GM18873 (cell line): ENCODE results near the gene CCDC159.

ENCODE experiments used
- ATAC-seq: cut with Tn5 transposase; IDR thresholded peaks from one replicate; pipeline ENCODE4 v1.9.1; 2021; ENCODE audit warnings: mild to moderate bottlenecking, moderate library complexity, moderate number of reproducible peaks; ENCODE audit not compliant: unreplicated experiment, low FRiP score

CCDC159 gene

DNA sequence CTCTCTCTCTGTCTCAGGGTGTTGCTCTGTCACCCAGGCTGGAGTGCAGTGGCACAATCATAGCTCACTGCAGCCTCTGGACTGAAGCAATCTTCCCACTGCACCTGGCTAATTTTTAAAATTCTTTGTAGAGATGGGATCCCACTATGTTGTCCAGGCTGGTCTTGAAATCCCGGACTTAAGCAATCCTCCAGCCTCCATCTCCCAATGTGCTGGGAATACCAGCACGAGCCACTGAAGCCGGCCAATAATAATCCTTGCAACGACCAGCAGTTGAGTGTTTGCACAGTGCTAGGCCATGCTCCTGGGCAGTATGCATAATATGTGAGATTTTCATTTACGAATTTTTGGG, 38.4 kb downstream of the CCDC159 start:
- ATAC-seq, result no peak

DNA sequence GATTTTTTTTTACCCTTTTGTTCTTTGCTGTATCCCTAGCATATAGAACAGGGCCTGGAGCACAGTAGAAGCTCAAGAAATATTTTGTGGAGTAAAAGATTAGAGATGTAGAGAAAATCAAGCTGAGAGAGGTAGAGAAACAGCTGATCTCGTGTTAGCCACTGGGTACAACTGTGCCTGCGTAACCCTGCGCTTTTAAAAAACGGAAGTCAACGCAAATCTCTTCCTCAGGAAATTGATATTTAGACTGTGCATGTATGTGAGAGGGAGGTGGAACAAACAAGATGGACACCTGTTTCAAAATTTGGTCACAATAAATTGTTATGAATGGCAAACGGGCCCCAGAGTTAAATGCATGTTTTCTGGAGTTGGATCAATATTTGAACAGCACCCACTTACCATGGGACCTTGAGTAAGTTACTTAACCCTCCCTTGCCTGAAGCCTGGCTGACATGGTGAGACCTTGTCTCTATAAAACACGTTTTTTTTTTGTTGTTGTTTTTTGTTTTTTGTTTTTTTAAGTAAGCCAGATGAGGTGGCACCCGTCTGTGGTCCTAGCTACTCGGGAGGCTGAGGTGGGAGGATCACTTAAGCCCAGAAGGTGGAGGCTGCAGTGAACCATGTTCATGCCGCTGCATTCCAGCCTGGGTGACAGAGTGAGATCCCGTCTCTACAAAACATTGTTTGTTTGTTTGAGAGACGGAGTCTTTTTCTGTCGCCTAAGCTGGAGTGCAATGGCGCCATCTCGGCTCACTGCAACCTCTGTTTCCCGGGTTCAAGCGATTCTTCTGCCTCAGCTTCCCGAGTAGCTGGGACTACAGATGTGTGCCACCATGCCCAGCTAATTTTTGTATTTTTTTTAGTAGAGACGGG, 41.1 kb downstream of the CCDC159 start:
- ATAC-seq, result no peak

DNA sequence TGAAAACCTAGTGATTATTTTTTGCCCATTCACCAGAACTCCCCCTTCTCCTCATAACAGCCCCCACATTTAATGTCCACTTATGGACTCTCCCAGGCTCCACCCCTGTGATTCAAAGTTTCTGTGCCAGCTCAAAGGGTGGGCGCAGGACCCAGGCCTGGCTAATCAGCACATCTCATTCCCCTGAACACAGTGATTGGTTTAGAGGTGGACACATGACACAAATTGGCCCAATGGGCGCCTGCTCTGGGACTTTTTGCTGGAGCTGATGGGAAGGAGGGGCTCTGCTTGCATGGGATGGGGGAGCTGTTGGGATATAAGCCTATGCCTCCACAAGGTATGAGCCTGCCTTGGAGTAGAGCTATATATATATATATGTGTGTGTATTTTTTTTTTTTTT, 44.0 kb downstream of the CCDC159 start:
- no peak for ATAC-seq

DNA sequence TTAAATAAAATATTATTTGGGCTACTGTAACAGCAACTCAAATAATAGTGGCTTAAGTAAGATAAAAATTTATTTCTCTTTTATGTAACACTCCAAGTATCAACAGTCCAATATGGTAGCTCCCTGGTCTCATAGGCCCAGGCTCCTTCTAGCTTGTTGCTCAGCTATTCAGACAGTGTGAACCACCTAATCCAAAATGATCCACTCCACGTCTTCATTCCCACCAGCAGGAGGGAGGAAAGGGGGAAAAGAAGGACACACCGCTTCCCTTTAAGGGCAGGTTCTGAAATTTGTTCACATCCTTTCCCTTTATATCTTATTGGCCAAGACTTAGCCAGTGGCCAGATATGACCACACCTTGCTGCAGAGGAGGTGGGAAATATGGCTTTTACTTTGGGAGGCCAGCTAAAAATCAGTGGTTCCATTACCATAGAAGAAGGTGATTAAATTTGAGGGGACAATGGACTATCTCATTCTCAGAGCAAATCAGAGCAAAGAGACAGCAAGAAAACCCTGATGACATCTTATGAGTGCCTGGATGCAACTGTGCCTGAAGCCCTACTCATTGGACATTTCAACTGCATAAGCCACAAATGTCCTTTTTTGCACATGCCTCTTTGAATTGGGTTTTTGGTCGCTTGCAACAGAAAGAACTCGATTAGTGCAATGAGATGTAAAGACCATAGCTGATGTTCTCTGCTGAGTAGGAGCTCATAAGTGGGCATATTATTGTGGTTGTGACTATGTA, 44.8 kb downstream of the CCDC159 start:
- no peak for ATAC-seq

DNA sequence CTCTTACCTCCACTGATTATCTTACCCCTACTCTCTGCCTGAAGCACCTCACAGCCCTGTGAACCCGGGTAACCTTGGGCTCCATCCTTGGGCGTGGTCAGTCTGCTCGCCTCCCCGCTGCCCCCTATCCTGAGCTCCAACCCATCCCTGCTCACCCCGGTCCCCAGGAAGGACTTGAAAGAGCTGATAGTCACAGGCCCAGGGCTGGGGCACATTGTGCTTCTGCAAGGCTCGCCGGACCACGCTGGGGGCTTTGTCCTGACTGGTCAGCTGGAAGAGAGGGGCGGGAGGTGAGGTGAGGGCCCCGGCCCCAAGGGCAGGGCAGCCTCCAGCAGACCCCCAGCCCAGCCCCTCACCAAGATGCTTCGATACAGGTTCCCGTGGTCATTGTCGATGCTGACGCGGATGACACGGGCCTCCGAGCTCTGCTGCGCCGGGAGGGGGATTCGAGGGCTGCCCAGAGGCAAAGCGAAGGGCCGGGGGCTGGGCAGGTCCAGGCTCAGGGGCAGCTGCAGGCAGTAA, 50.8 kb downstream of the CCDC159 start:
- no peak for ATAC-seq

DNA sequence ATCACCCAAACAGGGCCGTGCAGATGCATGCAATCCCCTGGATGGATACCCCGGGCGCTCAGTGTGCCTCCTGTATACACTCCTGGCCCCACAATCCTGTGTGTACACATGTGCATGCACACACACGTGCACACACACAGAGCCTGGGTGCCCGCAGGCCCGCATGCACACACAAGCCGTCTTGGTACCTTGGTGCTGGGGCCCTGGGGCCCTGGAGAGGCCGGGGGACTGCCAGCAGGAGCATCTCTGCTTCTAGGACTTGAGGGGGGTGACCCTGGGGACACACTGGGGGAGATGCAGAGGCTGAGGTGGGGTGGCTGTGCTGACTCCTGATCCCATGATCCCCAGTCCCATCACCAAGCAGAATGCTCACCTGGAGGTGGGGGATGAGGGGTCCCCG, 53.3 kb downstream of the CCDC159 start:
- ATAC-seq, result no peak

DNA sequence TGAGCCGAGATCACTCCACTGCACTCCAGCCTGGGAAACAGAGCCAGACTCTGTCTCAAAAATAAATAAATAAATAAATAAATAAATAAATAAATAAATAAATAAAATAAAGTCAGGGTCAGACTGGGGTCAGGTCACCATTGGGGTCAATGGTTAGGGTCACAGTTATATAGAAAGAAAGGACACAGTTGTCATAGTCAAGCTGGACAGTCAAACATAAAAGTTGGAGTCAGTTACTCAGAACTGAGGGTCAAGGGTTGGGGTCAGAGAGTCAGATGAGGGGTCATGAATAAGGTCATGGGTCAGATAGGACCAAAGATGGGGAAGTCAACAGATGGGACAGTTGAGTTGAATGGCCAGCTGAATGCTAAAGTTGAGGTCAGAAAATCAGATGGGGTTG, 54.5 kb downstream of the CCDC159 start:
- no peak for ATAC-seq

DNA sequence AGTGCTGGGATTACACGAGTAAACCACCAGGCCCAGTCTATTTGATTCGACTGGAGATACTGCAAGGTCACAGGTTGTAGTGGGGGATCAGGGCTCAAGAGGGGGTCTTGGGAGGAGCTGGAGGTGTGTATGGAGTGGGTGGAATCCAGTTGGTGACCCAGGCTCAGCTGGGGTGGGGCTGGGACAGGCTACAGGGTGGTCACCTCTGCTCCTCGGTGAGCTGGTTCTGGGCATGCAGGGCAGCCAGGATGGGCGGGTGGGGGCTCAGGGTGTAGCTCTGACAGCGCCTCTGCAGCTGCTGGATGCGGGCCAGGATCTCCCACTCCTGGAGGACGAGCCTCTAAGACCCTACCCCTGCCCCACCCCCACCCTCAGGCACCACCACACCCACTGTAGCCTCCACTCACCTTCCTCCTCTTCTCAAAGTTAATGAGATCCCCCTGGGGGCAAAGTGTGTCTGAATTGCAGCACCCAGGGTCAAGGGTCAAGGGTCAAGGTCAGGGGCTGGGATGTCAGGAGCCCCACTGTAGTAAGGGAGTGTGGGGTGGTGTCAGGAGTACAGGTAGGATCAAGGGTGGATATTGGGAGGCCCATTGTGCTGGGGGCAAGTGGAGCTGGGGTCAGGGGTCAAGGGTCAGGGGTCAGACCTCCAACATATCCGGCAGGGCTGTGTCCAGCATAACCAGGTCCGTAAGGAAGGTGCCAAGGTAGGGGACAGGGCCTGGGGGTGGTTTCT, 55.7 kb downstream of the CCDC159 start:
- no peak for ATAC-seq
